ENCODE measurements around the gene C3orf18. TPM values are rescaled to one million over a fixed set of nuclear protein-coding genes. Genes with fewer than 3 reads are reported as not detected.

C3orf18 gene
- total RNA-seq, 1 donor from 2014 or later = 3.9 TPM

DNA sequence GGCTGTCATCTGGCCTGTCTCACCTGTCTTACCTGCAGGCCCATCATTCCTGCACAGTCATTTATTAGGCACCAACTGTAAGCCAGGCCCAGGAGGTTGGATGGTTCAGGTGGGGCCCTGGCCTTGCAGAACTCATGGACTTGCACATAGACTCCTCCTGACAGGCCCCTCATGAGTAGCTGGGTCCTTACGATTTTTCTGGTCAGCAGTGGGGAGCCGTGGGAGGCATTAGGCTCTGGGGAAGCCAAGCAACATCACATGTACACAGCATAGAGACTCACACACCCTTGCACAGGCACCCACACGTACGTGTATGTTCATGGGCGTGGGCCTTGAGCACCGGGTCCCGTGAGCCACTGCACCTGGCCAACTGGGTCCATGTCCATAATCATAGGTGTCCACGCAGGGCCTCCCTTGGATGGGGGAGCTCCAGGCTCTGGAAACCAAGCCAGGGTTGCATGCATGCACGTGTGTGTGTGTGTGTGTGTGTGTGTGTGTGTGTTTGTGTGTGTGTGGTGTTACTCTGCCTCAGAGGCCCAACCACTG lies 23.7 kb upstream of the C3orf18 start:
- TF ChIP-seq, protein P1, sequence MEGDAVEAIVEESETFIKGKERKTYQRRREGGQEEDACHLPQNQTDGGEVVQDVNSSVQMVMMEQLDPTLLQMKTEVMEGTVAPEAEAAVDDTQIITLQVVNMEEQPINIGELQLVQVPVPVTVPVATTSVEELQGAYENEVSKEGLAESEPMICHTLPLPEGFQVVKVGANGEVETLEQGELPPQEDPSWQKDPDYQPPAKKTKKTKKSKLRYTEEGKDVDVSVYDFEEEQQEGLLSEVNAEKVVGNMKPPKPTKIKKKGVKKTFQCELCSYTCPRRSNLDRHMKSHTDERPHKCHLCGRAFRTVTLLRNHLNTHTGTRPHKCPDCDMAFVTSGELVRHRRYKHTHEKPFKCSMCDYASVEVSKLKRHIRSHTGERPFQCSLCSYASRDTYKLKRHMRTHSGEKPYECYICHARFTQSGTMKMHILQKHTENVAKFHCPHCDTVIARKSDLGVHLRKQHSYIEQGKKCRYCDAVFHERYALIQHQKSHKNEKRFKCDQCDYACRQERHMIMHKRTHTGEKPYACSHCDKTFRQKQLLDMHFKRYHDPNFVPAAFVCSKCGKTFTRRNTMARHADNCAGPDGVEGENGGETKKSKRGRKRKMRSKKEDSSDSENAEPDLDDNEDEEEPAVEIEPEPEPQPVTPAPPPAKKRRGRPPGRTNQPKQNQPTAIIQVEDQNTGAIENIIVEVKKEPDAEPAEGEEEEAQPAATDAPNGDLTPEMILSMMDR (IDR thresholded peaks at IDR 0.05) = no peak
- Mint-ChIP-seq H3K9me3 (ENCODE audit: unreplicated experiment) (no peaks in the 10 kb centered on the region), H3K36me3 (ENCODE audit: unreplicated experiment) (no peaks in the 10 kb centered on the region), H3K27me3 (ENCODE audit: unreplicated experiment) (peaks cover 9% of the 10 kb centered on the region), H3K4me3 (ENCODE audit: unreplicated experiment) (no peak overlapping the region), H3K4me1 (ENCODE audit: unreplicated experiment) (peaks cover 9% of the 10 kb centered on the region), H3K27ac (ENCODE audit: unreplicated experiment) (no peak overlapping the region)
- no peak for DNase-seq (ENCODE audit: extremely low spot score, unreplicated experiment)

DNA sequence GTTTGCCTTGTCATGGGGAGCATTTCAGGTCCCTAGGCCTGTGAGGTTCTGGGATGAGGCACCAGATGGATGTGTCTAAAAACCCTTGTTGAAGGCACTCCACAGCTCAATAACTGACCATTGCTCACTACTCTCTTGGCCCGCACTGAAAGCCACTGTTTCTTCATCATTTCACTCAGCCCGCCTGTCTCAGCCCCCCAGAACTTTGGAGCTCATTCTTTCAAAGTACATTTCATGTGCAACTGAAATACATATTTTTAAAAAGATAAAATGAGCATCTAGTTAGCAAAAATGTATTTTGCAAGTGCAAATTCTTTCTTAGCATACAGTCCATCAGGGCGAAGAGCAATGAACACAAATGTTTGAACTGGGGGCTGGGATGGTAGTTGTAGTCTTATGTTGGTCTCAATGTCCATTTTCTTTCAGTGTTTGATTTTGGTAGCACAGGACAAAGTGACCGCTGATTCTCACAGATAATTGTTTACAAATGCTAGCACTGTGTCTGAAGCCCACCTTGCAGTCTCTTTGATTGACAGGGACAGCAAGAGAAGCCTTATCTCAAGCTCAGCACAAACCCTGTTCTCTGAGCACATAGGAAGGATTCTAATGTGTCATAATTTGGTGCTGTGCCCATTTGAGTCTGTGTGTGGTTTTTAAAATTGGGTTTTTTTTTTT lies 21.3 kb upstream of the C3orf18 start:
- Mint-ChIP-seq H3K4me3 (ENCODE audit: unreplicated experiment) (no peak overlapping the region), H3K9me3 (ENCODE audit: unreplicated experiment) (no peaks in the 10 kb centered on the region), H3K27me3 (ENCODE audit: unreplicated experiment) (no peaks in the 10 kb centered on the region), H3K27ac (ENCODE audit: unreplicated experiment) (no peak overlapping the region), H3K36me3 (ENCODE audit: unreplicated experiment) (no peaks in the 10 kb centered on the region), H3K4me1 (ENCODE audit: unreplicated experiment) (peaks cover 9% of the 10 kb centered on the region)
- TF ChIP-seq, protein P1 (IDR thresholded peaks at IDR 0.05) = no peak
- no peak for DNase-seq (ENCODE audit: extremely low spot score, unreplicated experiment)

DNA sequence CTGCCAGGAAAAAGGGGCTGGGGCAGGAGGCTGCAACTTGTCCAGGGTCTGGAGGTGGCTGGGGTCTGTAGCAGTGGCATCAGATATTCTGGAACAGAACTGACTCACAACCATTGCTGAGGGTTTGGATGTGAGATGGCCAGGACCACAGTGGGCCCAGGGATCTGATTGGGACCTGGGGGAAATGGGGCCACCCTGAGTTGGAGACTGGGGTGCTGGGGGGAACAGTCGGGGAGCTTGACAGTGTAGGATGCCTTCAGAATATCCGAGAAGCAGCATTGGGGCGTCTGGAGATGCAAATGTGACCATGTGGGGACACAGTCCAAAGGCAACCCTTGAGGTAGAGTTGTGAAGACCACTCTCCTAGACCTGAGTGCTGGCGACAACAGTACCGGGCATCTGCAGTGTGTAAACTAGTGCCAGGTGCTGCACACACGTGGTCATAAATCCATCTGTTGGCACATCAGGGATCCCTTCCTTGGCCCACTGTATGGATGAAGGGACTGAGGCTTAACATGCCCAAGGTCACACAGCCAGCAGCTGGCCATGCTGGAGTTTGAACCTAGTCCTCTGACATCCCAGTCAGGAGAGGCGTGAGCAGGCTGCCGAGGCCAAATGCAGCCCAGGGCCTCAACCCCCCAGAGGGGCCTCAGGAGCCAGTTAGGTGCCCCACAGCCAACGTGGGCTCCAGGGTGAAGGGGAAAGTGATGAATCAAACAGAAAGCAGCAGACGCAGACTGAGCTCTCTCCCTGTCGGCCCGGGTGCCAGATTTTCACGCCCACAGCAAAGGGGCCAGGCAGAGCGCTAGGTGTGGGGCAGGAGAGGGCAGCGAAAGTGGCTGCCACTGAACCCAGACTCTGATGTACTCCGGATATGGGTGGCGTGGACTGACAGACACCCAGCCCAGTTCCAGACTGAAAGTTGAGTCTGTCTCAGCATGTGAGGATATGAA lies 20.5 kb upstream of the C3orf18 start:
- peaks cover 9% of the 10 kb centered on the region for H3K4me1 Mint-ChIP-seq (ENCODE audit: unreplicated experiment)
- no peak overlapping the region for H3K27ac Mint-ChIP-seq (ENCODE audit: unreplicated experiment)
- no peaks in the 10 kb centered on the region for H3K36me3 Mint-ChIP-seq (ENCODE audit: unreplicated experiment)
- DNase-seq (ENCODE audit: extremely low spot score, unreplicated experiment) = no peak
- H3K4me3 Mint-ChIP-seq (ENCODE audit: unreplicated experiment) = no peak overlapping the region
- TF ChIP-seq, protein P1 (IDR thresholded peaks at IDR 0.05) = no peak
- no peaks in the 10 kb centered on the region for H3K27me3 Mint-ChIP-seq (ENCODE audit: unreplicated experiment)
- no peaks in the 10 kb centered on the region for H3K9me3 Mint-ChIP-seq (ENCODE audit: unreplicated experiment)

DNA sequence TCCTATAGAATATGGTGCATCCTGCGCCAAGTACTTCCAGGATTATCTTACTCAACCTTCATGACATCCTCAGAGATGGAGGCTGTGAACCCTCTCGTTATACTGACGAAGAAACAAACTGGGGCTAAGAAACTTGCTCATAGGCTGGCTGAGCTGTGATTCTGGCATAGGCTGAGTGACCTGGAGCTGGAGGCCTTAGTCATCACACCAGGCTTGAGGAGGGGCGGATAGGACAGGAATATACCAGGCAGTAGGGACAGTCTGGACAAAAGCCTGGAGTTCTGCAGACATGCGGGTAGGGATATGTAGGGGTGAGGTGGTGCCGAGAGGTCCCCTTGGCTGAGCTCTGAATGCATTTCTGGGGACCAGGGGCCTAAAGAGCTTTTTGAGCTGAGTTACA lies 19.8 kb upstream of the C3orf18 start:
- peaks cover 8% of the 10 kb centered on the region for H3K4me1 Mint-ChIP-seq (ENCODE audit: unreplicated experiment)
- no peak overlapping the region for H3K4me3 Mint-ChIP-seq (ENCODE audit: unreplicated experiment)
- no peaks in the 10 kb centered on the region for H3K9me3 Mint-ChIP-seq (ENCODE audit: unreplicated experiment)
- TF ChIP-seq, protein P1 (IDR thresholded peaks at IDR 0.05) = no peak
- no peaks in the 10 kb centered on the region for H3K27me3 Mint-ChIP-seq (ENCODE audit: unreplicated experiment)
- no peak for DNase-seq (ENCODE audit: extremely low spot score, unreplicated experiment)
- H3K27ac Mint-ChIP-seq (ENCODE audit: unreplicated experiment) = no peak overlapping the region
- no peaks in the 10 kb centered on the region for H3K36me3 Mint-ChIP-seq (ENCODE audit: unreplicated experiment)

DNA sequence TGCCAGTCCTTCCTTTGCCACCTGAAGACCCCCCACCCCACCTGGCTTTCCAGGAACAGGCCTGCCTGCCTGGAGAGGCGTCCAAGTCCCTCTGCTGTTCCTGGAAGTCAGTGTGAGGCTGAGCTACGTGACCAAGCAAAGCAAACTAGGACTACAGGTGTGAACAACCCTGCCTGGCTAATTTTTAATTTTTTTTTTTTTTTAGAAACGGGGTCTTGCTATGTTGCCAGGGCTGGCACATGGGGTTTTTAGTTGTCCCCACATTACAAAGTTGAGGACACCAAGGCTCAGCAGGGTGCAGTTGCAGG lies 19.2 kb upstream of the C3orf18 start:
- DNase-seq (ENCODE audit: extremely low spot score, unreplicated experiment) = no peak
- H3K36me3 Mint-ChIP-seq (ENCODE audit: unreplicated experiment) = no peaks in the 10 kb centered on the region
- TF ChIP-seq, protein P1 (IDR thresholded peaks at IDR 0.05) = no peak
- no peak overlapping the region for H3K27ac Mint-ChIP-seq (ENCODE audit: unreplicated experiment)
- peaks cover 6% of the 10 kb centered on the region for H3K4me1 Mint-ChIP-seq (ENCODE audit: unreplicated experiment)
- H3K9me3 Mint-ChIP-seq (ENCODE audit: unreplicated experiment) = no peaks in the 10 kb centered on the region
- no peaks in the 10 kb centered on the region for H3K27me3 Mint-ChIP-seq (ENCODE audit: unreplicated experiment)
- no peak overlapping the region for H3K4me3 Mint-ChIP-seq (ENCODE audit: unreplicated experiment)

Data from osteocyte (in vitro differentiated cells).